ENCODE data around the gene NR6A1. TPM values are rescaled to one million over a fixed set of nuclear protein-coding genes. Genes with fewer than 3 reads are reported as not detected.

Gene NR6A1
- total RNA-seq, 5 donors from 2014 or later (not counting 1 experiment from before 2014, with no cell fraction given), result 0.19 to 0.50 (median 0.40) TPM; not detected in 1

GRCh38 chr9:124527781-124528180, 243.3 kb downstream of the NR6A1 start:
- POLR2A ChIA-PET, result no interaction called here
- H3K4me1 ChIP-seq (ENCODE audit: control insufficient read depth in 1 of 2, extremely low read depth in 1 of 2, insufficient read depth in 2 of 2, low read length in 2 of 2), result no peaks in the 10 kb centered on the region

GRCh38 chr9:124526174-124526573, 244.9 kb downstream of the NR6A1 start:
- Mint-ChIP-seq H3K27ac (no peak overlapping the region), H3K9me3 (no peaks in the 10 kb centered on the region), H3K4me1 (no peaks in the 10 kb centered on the region), H3K36me3 (no peaks in the 10 kb centered on the region), H3K4me3 (no peak overlapping the region), H3K27me3 (peaks cover 2 to 3% of the 10 kb centered on the region in 2 donors)
- H3K36me3 ChIP-seq (ENCODE audit: control insufficient read depth in 2 of 2, extremely low read depth in 1 of 2, insufficient read depth in 1 of 2, low read length in 1 of 2), result no peaks in the 10 kb centered on the region
- H3K27ac ChIP-seq (ENCODE audit: low read length), result no peak overlapping the region
- DNase-seq, result no peak
- POLR2A ChIA-PET, result no interaction called here
- no peaks in the 10 kb centered on the region for H3K4me1 ChIP-seq (ENCODE audit: control insufficient read depth in 1 of 2, extremely low read depth in 1 of 2, insufficient read depth in 2 of 2, low read length in 2 of 2)
- no peak for ATAC-seq (replicated peaks in 1 of 4)
- peaks cover 0 to 13% of the 10 kb centered on the region in 2 experiments for H3K27me3 ChIP-seq (replicated peaks in 1 of 2; ENCODE audit: control insufficient read depth in 2 of 2, extremely low read depth in 1 of 2, insufficient read depth in 2 of 2, low read length in 1 of 2)
- no peak overlapping the region for H3K4me3 ChIP-seq (ENCODE audit: control insufficient read depth in 1 of 2, extremely low read depth in 1 of 2, low read length in 1 of 2)
- no CpG with 5 or more reads among the region's 2 CpGs for WGBS (ENCODE audit: insufficient coverage)
- CTCF ChIA-PET, result no interaction called here
- H3K9me3 ChIP-seq, result no peaks in the 10 kb centered on the region

More at GRCh38 chr9:124527781-124528180, 243.3 kb downstream of the NR6A1 start:
- H3K27me3 Mint-ChIP-seq, result no peaks in the 10 kb centered on the region
- Histone ChIP-seq H3K4me3 (ENCODE audit: control insufficient read depth in 1 of 2, extremely low read depth in 1 of 2, low read length in 1 of 2) (no peak overlapping the region), H3K27me3 (replicated peaks in 1 of 2; ENCODE audit: control insufficient read depth in 2 of 2, extremely low read depth in 1 of 2, insufficient read depth in 2 of 2, low read length in 1 of 2) (peaks cover 0 to 5% of the 10 kb centered on the region in 2 experiments), H3K27ac (ENCODE audit: low read length) (no peak overlapping the region), H3K9me3 (no peaks in the 10 kb centered on the region), H3K36me3 (ENCODE audit: control insufficient read depth in 2 of 2, extremely low read depth in 1 of 2, insufficient read depth in 1 of 2, low read length in 1 of 2) (no peaks in the 10 kb centered on the region)
- CTCF ChIA-PET, result no interaction called here
- H3K4me3 Mint-ChIP-seq, result no peak overlapping the region
- H3K36me3 Mint-ChIP-seq, result no peaks in the 10 kb centered on the region
- no peaks in the 10 kb centered on the region for H3K4me1 Mint-ChIP-seq
- DNase-seq, result no peak
- no peak for ATAC-seq (replicated peaks in 1 of 4)
- WGBS (ENCODE audit: insufficient coverage), result 100% methylated on average over 2 of the region's 3 CpGs
- no peak overlapping the region for H3K27ac Mint-ChIP-seq
- H3K9me3 Mint-ChIP-seq, result no peaks in the 10 kb centered on the region

- Mint-ChIP-seq H3K27ac (no peak overlapping the region), H3K4me3 (no peak overlapping the region), H3K4me1 (no peaks in the 10 kb centered on the region), H3K27me3 (peaks cover 10% of the 10 kb centered on the region in 2 donors), H3K9me3 (no peaks in the 10 kb centered on the region), H3K36me3 (no peaks in the 10 kb centered on the region)
- Histone ChIP-seq H3K36me3 (ENCODE audit: control insufficient read depth in 2 of 2, extremely low read depth in 1 of 2, insufficient read depth in 1 of 2, low read length in 1 of 2) (no peaks in the 10 kb centered on the region), H3K27me3 (replicated peaks in 1 of 2; ENCODE audit: control insufficient read depth in 2 of 2, extremely low read depth in 1 of 2, insufficient read depth in 2 of 2, low read length in 1 of 2) (peaks cover 0 to 24% of the 10 kb centered on the region in 2 experiments), H3K27ac (ENCODE audit: low read length) (no peak overlapping the region), H3K4me1 (ENCODE audit: control insufficient read depth in 1 of 2, extremely low read depth in 1 of 2, insufficient read depth in 2 of 2, low read length in 2 of 2) (no peaks in the 10 kb centered on the region), H3K9me3 (no peaks in the 10 kb centered on the region), H3K4me3 (ENCODE audit: control insufficient read depth in 1 of 2, extremely low read depth in 1 of 2, low read length in 1 of 2) (no peak overlapping the region)
- 100% methylated on average over 1 of the region's 7 CpGs for WGBS (ENCODE audit: insufficient coverage)
- DNase-seq, result no peak
- ChIA-PET CTCF (interaction anchor here in 1 of 2 donors (0.6 kb wide), 1 partner anchor 106 kb away, joined by 3 read pairs; no protein-coding TSS in a partner anchor), POLR2A (no interaction called here)
- no peak for ATAC-seq (replicated peaks in 1 of 4)
Observed at GRCh38 chr9:124522121-124523098, 248.7 kb downstream of the NR6A1 start.

- no peak overlapping the region for H3K4me3 Mint-ChIP-seq
- peaks cover 10 to 11% of the 10 kb centered on the region in 2 donors for H3K27me3 Mint-ChIP-seq
- Histone ChIP-seq H3K4me3 (ENCODE audit: control insufficient read depth in 1 of 2, extremely low read depth in 1 of 2, low read length in 1 of 2) (no peak overlapping the region), H3K9me3 (no peaks in the 10 kb centered on the region), H3K36me3 (ENCODE audit: control insufficient read depth in 2 of 2, extremely low read depth in 1 of 2, insufficient read depth in 1 of 2, low read length in 1 of 2) (no peaks in the 10 kb centered on the region), H3K4me1 (ENCODE audit: control insufficient read depth in 1 of 2, extremely low read depth in 1 of 2, insufficient read depth in 2 of 2, low read length in 2 of 2) (no peaks in the 10 kb centered on the region), H3K27ac (ENCODE audit: low read length) (no peak overlapping the region), H3K27me3 (replicated peaks in 1 of 2; ENCODE audit: control insufficient read depth in 2 of 2, extremely low read depth in 1 of 2, insufficient read depth in 2 of 2, low read length in 1 of 2) (peaks cover 0 to 29% of the 10 kb centered on the region in 2 experiments)
- ATAC-seq (replicated peaks in 1 of 4) (no peak), DNase-seq (no peak)
- ChIA-PET POLR2A (no interaction called here), CTCF (no interaction called here)
- H3K27ac Mint-ChIP-seq, result no peak overlapping the region
- H3K36me3 Mint-ChIP-seq, result no peaks in the 10 kb centered on the region
- H3K4me1 Mint-ChIP-seq, result no peaks in the 10 kb centered on the region
- no peaks in the 10 kb centered on the region for H3K9me3 Mint-ChIP-seq
- WGBS (ENCODE audit: insufficient coverage), result 40% methylated on average over 1 of the region's 3 CpGs
Observed at GRCh38 chr9:124521142-124521541, 250.0 kb downstream of the NR6A1 start.

GRCh38 chr9:124520206-124520596, 250.9 kb downstream of the NR6A1 start:
- ChIA-PET POLR2A (no interaction called here), CTCF (no interaction called here)
- H3K36me3 Mint-ChIP-seq, result no peaks in the 10 kb centered on the region
- no peak for DNase-seq
- H3K27me3 Mint-ChIP-seq, result peaks cover 10 to 11% of the 10 kb centered on the region in 2 donors
- no peaks in the 10 kb centered on the region for H3K9me3 Mint-ChIP-seq
- no peak overlapping the region for H3K4me3 Mint-ChIP-seq
- no peaks in the 10 kb centered on the region for H3K4me1 ChIP-seq (ENCODE audit: control insufficient read depth in 1 of 2, extremely low read depth in 1 of 2, insufficient read depth in 2 of 2, low read length in 2 of 2)
- H3K4me3 ChIP-seq (ENCODE audit: control insufficient read depth in 1 of 2, extremely low read depth in 1 of 2, low read length in 1 of 2), result no peak overlapping the region
- no peak overlapping the region for H3K27ac ChIP-seq (ENCODE audit: low read length)
- no peak for ATAC-seq (replicated peaks in 1 of 4)
- no peak overlapping the region for H3K27ac Mint-ChIP-seq
- no peaks in the 10 kb centered on the region for H3K4me1 Mint-ChIP-seq
- H3K27me3 ChIP-seq (replicated peaks in 1 of 2; ENCODE audit: control insufficient read depth in 2 of 2, extremely low read depth in 1 of 2, insufficient read depth in 2 of 2, low read length in 1 of 2), result peaks cover 0 to 29% of the 10 kb centered on the region in 2 experiments
- H3K36me3 ChIP-seq (ENCODE audit: control insufficient read depth in 2 of 2, extremely low read depth in 1 of 2, insufficient read depth in 1 of 2, low read length in 1 of 2), result no peaks in the 10 kb centered on the region
- 95% methylated on average over 5 of the region's 7 CpGs for WGBS (ENCODE audit: insufficient coverage)
- no peaks in the 10 kb centered on the region for H3K9me3 ChIP-seq

- Histone ChIP-seq H3K27me3 (replicated peaks in 1 of 2; ENCODE audit: control insufficient read depth in 2 of 2, extremely low read depth in 1 of 2, insufficient read depth in 2 of 2, low read length in 1 of 2) (peaks cover 0 to 38% of the 10 kb centered on the region in 2 experiments), H3K27ac (ENCODE audit: low read length) (no peak overlapping the region), H3K36me3 (ENCODE audit: control insufficient read depth in 2 of 2, extremely low read depth in 1 of 2, insufficient read depth in 1 of 2, low read length in 1 of 2) (no peaks in the 10 kb centered on the region), H3K4me3 (ENCODE audit: control insufficient read depth in 1 of 2, extremely low read depth in 1 of 2, low read length in 1 of 2) (no peak overlapping the region), H3K4me1 (ENCODE audit: control insufficient read depth in 1 of 2, extremely low read depth in 1 of 2, insufficient read depth in 2 of 2, low read length in 2 of 2) (no peaks in the 10 kb centered on the region), H3K9me3 (no peaks in the 10 kb centered on the region)
- Mint-ChIP-seq H3K4me1 (no peaks in the 10 kb centered on the region), H3K27ac (no peak overlapping the region), H3K36me3 (no peaks in the 10 kb centered on the region), H3K9me3 (no peaks in the 10 kb centered on the region), H3K27me3 (peaks cover 10 to 12% of the 10 kb centered on the region in 2 donors), H3K4me3 (no peak overlapping the region)
- DNase-seq (no peak), ATAC-seq (replicated peaks in 1 of 4) (no peak)
- ChIA-PET POLR2A (no interaction called here), CTCF (interaction anchor here in 1 of 2 donors (0.6 kb wide), 1 partner anchor 22 kb away, joined by 3 read pairs; no protein-coding TSS in a partner anchor)
- WGBS (ENCODE audit: insufficient coverage), result 84% methylated on average over 7 of the region's 7 CpGs
Observed at GRCh38 chr9:124518116-124518515, 253.0 kb downstream of the NR6A1 start.
